NT2/D1 (cell line): ENCODE data around the gene MYH1.

Experiments used
- SUZ12 ChIP-seq: IDR thresholded peaks from 2 replicates; pipeline ENCODE4 v1.6.1; 2011; ENCODE audit not compliant: insufficient read length, insufficient read depth; ENCODE audit errors: extremely low read depth
- YY1 ChIP-seq: IDR thresholded peaks from 2 replicates; pipeline ENCODE4 v1.6.1; 2011; ENCODE audit not compliant: insufficient read length, insufficient read depth
- ZNF274 ChIP-seq: IDR thresholded peaks from 2 replicates; pipeline ENCODE4 v1.6.1; 2011; ENCODE audit warnings: mild to moderate bottlenecking, low read depth, low read length

GRCh38 chr17:10477701-10478100, 40.6 kb downstream of the MYH1 start:
- TF ChIP-seq YY1 = no peak
- no peak for TF ChIP-seq ZNF274
- TF ChIP-seq SUZ12 = no peak
